GM19452 (cell line): ENCODE results near the gene DDX17.
"Not testable (repeated sequence)": the region's sequence is repeated elsewhere in the genome, so short reads cannot be mapped to it uniquely, and the experiment has no call there.

Source experiments
- ATAC-seq: cut with Tn5 transposase; IDR thresholded peaks from one replicate; pipeline ENCODE4 v1.9.1; 2021; ENCODE audit not compliant: unreplicated experiment

Gene DDX17

DNA sequence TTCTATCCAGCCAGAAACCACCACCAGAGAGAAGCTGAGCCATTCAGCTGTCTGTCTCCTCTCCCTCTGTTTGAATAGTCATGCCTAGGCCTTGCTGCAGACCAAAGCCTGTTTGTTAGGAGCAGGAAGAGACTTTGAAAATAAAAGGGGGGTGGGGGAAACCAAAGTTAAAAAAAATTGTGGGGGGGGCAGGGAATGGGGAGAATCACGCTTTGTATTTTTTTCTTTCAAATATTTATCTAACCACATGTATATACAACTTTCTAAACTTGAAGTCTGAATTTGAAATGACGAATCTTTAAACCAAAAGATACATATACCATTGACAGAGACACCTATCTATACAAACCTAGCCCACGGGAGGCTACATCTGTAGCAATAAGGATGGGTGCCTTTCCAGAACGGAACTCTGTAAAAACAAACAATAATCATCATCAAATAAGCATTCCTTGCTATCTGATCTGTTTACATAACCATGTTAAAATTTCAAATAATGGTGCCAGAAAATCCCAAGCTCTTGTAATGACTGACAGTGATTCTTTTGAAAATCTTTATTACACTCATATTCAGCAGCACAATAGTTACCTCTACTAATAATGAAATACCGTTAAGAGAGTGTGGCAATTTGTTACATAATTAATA, 14.3 kb downstream of the DDX17 start:
- no peak for ATAC-seq

DNA sequence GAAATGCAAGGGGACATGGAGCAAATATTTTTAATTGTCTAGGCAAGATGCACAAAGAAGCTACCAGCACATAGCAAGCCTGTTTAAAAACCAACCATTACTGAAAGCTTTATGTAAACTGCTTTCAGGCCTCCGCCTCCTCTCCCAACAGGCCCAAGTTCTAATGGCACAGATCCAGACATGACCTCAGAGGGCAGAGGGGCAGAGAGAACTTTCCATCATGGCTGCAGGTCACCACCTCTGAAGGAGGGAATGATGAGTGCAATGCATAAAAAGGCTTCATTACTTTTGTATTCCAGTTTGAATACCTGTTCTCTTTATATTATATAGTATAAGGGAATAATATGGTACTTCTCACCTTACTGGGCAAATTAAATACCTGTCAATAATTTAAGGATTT, 15.2 kb downstream of the DDX17 start:
- no peak for ATAC-seq

DNA sequence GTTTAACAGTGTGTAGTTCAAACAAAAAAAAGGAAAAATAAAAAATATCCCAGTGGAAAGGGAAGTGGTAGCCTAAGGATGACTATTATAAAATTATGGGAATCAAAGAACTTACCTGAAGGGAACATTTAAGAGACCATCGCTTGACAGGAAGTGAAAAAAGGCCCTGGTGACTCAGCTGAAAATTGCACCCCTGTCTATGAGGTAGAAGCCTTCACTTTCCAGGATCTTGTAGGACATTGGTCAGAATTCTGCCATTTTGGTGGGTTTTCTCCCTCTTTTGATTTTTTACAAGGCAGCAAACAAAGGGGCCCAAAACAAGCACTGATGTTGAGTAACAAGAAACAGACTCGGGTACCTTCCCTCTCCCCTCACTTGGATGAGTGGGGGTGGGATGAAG, 15.6 kb downstream of the DDX17 start:
- no peak for ATAC-seq

DNA sequence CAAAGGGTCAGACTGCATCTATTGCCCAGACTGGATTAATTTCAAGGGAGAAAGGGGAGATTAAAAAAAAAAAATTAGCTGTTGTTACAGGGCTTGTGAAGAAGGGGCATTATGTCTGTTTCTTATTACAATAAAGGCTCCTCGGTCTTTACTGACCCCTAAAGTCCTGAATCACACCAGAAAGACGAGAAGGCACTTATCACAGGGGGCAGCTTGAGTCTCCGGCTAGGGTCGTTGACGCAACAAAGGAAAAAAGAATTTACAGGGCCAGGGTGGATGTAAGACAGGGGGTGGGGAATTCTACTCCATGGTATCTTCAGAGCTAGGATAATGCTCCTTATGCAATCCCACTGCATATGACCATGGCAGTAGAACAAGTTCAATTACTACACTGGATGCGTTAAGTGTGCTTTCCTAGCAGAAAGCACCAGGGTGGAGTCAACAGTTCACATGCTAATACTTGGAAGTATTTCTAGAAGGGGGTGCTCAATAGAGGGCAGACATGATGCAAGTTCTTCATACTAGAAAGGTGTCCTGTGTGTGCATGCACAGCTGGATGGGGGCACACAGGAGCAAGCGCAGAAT, 16.5 kb downstream of the DDX17 start:
- ATAC-seq: no peak

DNA sequence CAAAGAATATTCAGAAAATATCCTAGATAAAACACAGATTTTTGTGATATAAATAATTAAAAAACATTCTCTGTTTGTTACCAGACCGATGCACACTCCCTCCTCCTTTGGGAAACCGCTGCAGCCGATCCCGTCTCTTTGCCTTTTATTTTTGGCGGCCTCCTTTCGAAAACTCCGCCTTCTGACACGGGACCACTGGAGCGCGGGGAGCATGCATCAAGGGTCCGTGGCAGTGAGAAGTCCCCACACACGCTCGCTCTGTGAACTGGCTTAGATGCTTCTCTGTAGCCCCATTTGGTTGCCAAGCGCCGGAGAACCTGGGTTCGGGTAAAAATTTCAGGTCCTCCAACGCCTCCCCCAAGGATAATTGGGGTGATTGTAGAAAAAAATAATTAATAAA, 17.0 kb downstream of the DDX17 start:
- no peak for ATAC-seq

DNA sequence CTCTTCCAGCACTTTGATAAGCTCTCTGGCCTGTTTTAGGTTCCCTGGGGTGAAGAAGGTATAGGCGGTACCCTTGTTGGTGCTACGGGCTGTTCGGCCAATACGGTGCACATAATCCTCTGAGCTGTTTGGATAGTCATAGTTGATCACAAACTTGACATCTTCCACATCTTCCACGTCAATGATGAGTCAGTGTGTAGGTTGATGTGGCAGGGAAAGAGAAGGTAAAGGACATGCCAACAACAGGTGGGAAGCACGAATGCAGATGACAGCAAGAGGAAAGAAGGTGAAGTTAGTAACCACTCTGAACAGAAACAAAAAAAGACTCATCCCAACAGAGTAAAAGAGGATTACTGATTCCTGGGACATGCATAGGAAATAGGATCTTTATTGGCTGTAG, 18.2 kb downstream of the DDX17 start:
- no peak for ATAC-seq

DNA sequence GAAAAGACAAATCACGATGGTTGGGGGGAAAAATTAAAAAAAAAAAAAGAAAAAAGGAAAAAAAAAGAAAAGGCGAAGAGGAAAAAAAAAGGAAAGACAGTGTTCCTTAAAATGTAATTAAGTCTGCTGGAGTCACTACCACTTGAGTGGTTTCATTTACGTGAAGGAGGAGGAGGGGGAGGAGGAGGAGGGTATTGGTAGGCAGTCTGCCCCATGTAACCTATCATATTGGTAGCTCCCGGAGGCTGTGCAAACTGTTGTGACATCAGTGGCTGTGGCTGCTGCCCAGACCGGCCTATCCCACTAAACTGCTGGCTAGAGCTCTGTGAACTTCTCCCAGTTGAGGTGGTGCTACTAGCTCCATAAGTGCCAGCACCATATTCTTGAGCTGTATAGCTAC, 20.3 kb downstream of the DDX17 start:
- no peak for ATAC-seq

DNA sequence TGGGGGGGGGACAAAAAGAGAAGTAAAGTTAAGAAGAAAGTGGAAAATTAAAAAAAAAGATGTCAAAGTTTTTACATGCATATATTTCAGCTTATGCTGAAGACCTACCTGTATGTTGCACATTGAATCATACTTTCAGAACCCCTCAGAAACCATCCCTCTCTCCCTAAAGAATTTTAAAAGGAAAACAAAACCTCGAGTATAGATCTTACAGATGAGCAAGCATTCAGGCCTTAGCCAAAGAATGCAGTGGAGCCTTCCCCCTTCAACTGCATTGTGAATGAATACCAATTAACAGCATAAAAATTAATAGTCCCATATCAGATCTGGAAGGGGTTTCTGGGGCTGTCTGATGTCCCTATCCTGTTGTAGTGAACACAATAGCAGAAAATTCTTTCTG, 21.9 kb downstream of the DDX17 start:
- no peak for ATAC-seq

DNA sequence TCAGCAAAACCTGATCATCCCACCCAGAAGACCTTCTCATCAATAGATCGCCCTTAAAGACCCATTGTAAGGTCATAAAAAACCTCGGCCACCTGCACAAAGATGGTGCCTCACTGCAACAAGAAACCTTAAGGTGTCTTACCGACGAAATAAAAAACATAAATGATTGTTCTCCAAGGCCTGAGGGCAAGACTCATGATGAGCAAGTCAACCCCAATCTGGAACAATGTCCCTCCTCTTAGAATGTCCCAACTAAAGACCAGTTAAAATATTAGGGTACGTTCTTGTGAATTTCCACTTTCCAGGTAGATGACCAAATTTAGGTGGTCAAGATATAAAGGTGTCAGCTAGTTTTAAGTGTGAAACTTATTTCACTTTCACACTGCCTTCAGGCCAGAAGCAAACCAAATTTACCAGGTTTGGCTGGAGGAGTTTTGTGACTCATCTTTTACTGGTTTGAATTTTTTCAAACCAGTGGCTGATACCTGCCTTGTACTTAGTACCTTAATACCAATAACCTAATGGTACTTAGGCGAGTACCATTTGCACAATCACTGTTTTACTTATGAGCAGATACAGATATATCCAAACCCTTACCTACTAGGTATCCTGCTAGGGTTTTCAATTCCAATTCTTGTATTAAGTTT, 23.3 kb downstream of the DDX17 start:
- no peak for ATAC-seq

DNA sequence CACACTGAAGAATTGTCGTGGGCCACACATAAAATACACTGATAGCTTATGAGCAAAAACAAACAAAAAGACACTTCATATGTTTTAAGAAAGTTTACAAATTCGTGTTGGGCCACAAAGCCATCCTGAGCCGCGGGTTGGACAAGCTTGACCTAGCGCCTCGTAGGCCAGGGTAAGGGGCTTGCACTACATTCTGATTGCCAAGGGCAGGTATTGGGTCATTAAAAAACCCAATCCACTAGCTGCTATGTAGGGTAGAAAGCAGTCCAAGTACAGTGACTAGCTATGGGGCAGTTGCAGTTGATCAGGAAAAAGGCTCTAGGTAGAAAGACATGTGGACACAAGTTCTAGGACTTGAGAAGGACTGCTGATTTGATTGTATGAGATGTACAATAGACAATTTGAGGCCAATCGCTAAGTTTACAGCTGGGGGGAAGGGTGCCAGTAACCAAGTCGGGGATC, 24.2 kb downstream of the DDX17 start:
- ATAC-seq: no peak

DNA sequence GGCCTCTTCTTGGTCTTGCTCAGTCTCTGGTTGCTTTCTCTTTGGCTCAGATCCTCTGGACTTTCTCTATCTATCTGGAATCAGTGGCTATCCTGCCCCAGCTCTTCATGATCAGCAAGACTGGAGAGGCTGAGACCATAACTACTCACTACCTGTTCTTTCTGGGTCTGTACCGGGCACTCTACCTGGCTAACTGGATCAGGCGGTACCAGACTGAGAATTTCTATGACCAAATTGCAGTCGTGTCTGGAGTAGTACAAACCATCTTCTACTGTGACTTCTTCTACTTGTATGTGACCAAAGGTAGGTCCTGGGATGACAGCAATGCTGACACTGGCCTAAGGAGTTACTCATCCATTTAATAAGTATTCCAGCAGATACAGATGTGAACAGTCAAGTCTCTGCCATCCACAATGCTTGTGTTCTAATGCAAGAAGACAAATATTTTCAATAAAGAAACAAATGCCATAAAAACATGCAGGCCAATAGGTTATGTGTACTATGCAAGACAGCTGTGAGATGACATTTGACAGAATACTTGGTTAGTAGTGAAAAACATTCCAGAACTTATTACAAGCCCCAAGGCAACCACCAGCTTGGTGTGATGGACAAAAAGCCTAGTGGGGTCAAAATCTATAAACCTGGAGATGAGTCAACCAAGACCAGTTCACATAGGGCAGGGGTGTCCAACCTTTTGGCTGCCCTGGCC, 24.8 kb downstream of the DDX17 start:
- no peak for ATAC-seq

DNA sequence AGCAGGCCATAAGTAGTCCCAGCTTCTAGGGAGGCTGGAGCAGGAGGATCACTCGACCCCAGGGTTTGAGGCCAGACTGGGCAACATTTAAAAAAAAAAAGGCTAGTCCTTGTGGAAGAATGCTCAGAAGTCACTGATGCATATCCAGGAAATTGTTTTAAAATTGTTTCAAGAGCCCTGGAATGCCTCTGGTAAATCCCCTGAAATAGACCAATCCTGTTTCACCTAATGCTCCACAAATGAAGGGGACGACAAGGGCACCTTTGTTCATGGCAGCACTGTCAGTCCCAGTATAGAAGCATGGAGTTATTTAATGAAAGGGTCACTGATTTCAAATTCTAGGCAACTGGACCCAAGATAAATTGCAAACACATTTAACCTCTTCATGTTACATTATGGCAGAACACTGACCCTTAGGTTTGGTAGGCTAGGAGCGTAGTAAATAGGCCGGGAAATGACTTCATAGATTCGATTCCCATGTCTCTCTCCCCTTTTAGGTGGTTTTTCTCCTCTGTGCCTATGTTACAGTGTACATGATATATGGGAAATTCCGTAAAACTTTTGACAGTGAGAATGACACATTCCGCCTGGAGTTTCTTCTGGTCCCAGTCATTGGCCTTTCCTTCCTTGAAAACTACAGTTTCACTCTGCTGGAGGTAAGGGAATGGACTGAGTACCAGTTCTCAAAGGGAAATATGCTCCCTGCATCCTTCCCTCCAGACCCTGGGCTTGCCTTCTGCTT, 26.8 kb downstream of the DDX17 start:
- ATAC-seq: no peak

DNA sequence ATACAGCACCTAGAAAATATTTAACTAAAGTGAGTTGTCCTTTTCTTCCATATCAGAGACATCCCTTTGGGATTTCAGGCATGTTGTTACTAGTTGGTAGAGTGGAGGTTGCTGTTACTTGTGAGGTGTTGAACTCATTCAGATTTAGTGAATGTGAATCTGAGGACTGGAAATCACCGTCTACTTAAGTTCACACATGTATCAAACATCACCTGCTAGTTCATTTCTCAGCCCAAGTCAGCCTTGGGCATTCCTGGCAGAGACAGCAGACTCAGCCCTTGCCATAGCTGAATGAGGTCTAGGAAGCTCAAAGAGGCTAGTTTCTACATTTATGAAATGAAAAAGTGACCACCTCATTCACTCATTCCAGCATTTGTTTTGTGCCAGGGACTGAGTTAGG, 28.5 kb downstream of the DDX17 start:
- no peak for ATAC-seq

DNA sequence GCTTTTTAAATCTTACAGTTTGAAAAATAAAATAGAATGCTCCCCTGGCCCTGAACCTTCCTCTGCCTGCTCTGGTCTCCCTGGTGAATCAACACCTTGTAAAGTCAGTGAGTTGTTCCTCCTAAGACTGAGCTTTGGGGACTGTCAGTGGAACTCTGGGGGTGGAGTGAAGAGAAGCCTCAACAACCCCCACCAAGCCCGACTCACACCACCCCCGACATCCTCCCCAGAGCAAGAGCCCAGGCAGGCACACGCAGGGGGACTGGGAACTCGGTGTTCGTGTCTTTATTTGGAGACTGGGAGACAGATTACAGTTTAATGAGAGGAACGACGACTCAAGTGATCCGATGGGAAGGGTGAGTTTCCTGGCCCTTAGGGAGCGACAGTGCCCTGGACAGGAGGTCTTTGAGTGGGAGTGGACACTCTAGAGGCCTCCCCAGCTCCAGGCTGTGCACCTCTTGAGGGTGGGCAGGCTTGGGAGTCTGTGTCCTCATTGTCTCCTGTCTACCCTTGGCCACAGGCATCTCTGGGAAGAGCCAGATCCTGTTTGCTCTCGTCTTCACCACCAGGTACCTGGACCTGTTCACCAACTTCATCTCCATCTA, 32.0 kb downstream of the DDX17 start:
- ATAC-seq: no peak

DNA sequence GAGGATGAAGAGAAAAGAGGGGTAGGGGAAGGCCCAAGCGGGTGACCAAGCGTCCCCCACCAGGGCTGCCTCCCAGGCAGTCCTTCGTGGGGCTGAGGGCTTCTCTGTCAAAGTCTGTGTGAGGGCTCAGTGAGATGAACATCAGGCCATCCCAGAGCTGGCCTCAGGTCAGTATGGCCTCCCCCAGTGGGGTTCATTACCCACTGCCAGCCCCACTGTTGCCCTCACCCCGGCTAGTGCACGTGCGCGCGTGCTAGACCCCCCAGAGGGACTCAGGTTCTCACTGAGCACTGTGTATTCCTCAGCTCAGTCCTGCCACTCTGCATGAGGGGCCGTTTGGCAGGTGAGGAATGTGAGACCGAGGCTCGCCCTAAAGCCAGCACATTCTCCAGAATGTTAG, 34.9 kb downstream of the DDX17 start:
- ATAC-seq: no peak

DNA sequence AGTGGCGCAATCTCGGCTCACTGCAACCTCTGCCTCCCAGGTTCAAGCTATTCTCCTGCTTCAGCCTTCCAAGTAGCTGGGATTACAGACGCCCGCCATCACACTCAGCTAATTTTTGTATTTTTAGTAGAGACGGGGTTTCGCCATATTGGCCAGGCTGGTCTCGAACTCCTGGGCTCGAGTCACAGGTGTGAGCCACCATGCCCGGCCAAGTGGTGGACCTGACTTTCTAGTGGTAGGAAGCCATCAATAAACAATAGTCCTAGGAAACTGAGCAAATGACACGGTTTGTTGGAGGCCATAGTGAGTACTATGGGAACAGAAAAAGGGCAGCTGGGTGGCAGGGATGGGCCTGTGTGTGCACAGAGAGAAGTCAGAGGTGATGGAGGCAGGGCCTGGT, 35.9 kb downstream of the DDX17 start:
- not testable (repeated sequence) for ATAC-seq

DNA sequence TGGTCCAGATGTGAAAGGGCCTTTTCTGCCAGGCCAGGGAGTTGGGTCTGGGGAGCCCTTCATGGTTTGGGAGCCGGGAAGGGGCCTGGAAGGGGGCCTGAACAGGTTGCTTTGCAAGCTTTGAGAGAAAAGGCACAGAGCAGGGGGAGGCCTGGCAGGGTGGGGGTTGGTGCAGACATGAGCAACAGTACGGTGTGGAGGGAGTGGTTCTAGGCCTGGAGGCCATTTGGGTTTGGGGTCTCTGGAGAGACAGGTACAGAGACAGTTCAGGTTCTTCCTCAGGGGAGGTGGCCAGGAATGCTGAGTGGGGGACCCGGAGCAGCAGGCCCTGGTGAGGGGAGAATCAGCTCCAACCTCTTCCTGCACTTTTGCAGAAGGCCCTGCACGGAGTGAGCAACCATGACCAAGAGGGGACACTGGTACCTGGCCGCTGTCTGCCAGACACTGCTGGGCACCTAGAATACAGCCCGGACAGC, 36.8 kb downstream of the DDX17 start:
- ATAC-seq: no peak

DNA sequence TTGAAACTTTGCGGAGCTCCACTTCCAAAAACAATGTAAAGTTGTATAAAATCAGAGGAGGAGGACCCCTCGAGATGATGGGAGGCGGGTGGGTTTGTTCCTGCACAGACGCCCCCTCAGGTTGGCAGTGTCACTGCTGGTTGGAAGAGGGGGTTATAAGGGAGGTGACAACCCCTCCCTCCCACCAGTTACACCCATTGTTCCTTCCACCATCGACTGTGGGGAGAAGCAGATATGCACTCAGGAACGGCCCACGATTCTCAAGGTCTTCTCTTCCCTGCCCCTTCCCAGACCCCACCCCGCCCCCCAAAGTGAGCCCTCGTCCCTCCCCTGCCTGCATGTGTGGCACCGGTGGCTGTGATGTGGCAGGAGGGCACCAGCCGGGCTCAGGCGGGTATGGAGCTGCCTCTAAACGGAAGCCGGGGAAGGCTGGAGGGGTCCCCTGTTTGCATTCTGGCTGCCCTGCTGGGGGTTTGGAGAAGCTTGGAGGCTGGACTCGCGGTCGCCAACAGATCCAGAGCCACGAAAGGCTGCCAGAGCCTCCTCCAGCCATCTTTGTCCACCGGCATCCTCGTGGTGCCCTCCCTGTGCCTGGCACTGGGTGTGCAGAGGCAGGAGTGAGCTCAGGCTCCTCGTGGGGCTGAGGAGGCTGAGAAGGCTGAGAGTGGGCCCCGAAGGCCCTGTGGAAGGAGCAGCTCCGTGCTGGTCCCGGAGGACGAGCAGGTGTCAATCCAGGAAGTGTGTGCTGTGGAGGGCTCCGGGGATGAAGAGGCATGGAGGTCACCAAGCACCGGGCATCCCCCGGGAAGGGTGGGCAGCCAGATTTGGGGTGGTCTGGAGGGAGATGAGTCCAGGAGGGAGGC, 37.4 kb downstream of the DDX17 start:
- ATAC-seq: no peak

DNA sequence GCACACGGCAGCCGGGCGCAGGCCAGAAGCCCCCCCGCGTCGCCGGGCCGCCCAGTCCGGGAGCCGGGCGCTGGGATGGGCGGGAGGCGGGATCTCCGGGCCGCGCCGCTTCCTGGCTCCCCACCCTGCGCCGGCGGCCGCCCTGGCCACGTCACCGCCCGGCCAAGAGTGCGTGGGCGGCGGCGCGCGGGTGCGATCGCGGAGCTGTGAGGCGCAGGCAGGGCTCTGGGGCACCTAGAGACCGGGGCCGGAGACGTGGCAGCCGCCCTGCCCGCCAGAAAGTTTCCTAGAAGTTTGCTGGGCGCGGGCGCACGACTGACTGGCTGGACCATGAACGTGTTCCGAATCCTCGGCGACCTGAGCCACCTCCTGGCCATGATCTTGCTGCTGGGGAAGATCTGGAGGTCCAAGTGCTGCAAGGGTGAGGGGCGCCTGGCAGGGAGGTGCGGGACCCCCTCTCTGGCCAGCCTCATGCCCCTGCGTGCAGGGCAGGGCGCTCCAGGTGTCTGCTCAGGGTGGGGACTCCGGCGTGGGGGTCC, 38.1 kb downstream of the DDX17 start, which contains the start of gene KDELR3:
KDELR3 (plus strand) TSS at position 193 of the 539 bp plus-strand sequence; CDS start at position 331, 138 bp downstream.
- ATAC-seq: no peak
